HepG2 (cell line): Measurements from ENCODE around the gene CPXM2. TPM values are rescaled to one million over a fixed set of nuclear protein-coding genes. Genes with fewer than 3 reads are reported as not detected.

ENCODE experiments used
- ATAC-seq: fragments of 200-7000 bp; cut with Tn5 transposase; 3 replicates; pipeline ENCODE4 v1.9.1; 2020; ENCODE audit warnings: mild to moderate bottlenecking, moderate library complexity
- BruUV-seq: library from RNA; stranded (reverse); fragments of 400-500 nt; replicated peaks from 2 replicates; lab custom pipeline; 2021; lab: Mats Ljungman, UMichigan
- CTCF ChIA-PET: fragments of 300-600 bp; formaldehyde crosslinking; extraction: SDS; loops from one replicate; lab custom pipeline; 2021; ENCODE audit warnings: low total read pairs, inconsistent platforms, low intra/inter-chr PET ratio; lab: Yijun Ruan, JAX
- POLR2A ChIA-PET: fragments of 350-600 bp; sonication (Branson Sonifier 250); formaldehyde crosslinking; loops from one replicate; lab custom pipeline; 2020; ENCODE audit warnings: antibody characterized with exemption, inconsistent platforms; lab: Yijun Ruan, JAX
- DNase-seq: peaks from one replicate; pipeline ENCODE4 v3.0.0-alpha.2; 2015; ENCODE audit warnings: low spot score
- FAIRE-seq: peaks from 3 replicates; lab custom pipeline; 2011; peaks lifted over from hg19 to GRCh38; lab: Jason Lieb, UNC
- H2AFZ ChIP-seq: one replicate; pipeline ENCODE4 v1.6.1; 2011; ENCODE audit warnings: low read length, inconsistent platforms
- H3K27ac ChIP-seq: fragments of 300-600 bp; 3 replicates; pipeline ENCODE4 v1.8.0; 2011; ENCODE audit warnings: mixed run types, mild to moderate bottlenecking, mixed read lengths, low read length, inconsistent platforms; ENCODE audit not compliant: insufficient read depth; ENCODE audit errors: extremely low read length
- H3K27me3 ChIP-seq, 2 experiments: fragments of 200-600 bp in 1 of 2; 2 replicates in 1 of 2; 3 replicates in 1 of 2; pipeline versions ENCODE4 v1.6.0 to v1.8.0; 2011; ENCODE audit warnings: low read length in 2 of 2, mild to moderate bottlenecking in 2 of 2, moderate library complexity in 2 of 2, inconsistent platforms in 1 of 2; ENCODE audit not compliant: insufficient read depth in 2 of 2, control insufficient read depth in 1 of 2
- H3K36me3 ChIP-seq, 2 experiments: fragments of 200-600 bp in 1 of 2; replicated peaks in 1 of 2; 2 replicates in 1 of 2; 3 replicates in 1 of 2; pipeline versions ENCODE4 v1.5.1 to v1.8.0; 2011; ENCODE audit warnings: low read length in 2 of 2, inconsistent platforms in 1 of 2; ENCODE audit not compliant: insufficient read depth in 2 of 2, control insufficient read depth in 1 of 2
- H3K4me1 ChIP-seq: 2 replicates; pipeline ENCODE4 v1.5.1; 2012; ENCODE audit warnings: low read length, inconsistent platforms; ENCODE audit not compliant: insufficient read depth
- H3K4me2 ChIP-seq: 2 replicates; pipeline ENCODE4 v1.6.0; 2011; ENCODE audit warnings: low read depth, low read length, inconsistent platforms
- H3K4me3 ChIP-seq, 3 experiments: fragments of 200-600 bp in 1 of 3; sonication (generic), shearing (Covaris generic) in 1 of 3; replicated peaks in 1 of 3; 2 replicates each; pipeline ENCODE4 v1.5.1; 2011 to 2016; ENCODE audit warnings: low read length in 3 of 3, inconsistent platforms in 2 of 3, low read depth in 2 of 3, mild to moderate bottlenecking in 2 of 3, control low read depth in 1 of 3, mixed read lengths in 1 of 3; ENCODE audit not compliant: insufficient read depth in 1 of 3
- H3K79me2 ChIP-seq: one replicate; pipeline ENCODE4 v1.6.1; 2011; ENCODE audit warnings: low read length, inconsistent platforms; ENCODE audit not compliant: insufficient read depth
- H3K9ac ChIP-seq: 2 replicates; pipeline ENCODE4 v1.6.0; 2011; ENCODE audit warnings: mild to moderate bottlenecking, low read depth, low read length, inconsistent platforms; ENCODE audit not compliant: insufficient read depth
- H3K9me3 ChIP-seq: 2 replicates; pipeline ENCODE4 v1.5.1; 2012; ENCODE audit warnings: mild to moderate bottlenecking, low read length
- H4K20me1 ChIP-seq: 2 replicates; pipeline ENCODE4 v1.6.0; 2011; ENCODE audit warnings: inconsistent platforms, mild to moderate bottlenecking, low read length, moderate library complexity; ENCODE audit not compliant: insufficient read depth
- EHMT2 ChIP-seq: fragments of 200-600 bp; sonication (generic); IDR thresholded peaks from 2 replicates; pipeline ENCODE4 v1.7.0; 2017; ENCODE audit warnings: antibody characterized with exemption, low read depth, low read length, borderline replicate concordance
- MLX ChIP-seq: IDR thresholded peaks from 2 replicates; pipeline ENCODE4 v1.6.1; 2016
- SIX4 ChIP-seq: sonication (generic); formaldehyde crosslinking; IDR thresholded peaks from 2 replicates; pipeline ENCODE4 v1.4.0; 2020; ENCODE audit warnings: missing genetic modification reagents
- ZNF646 ChIP-seq: sonication (generic); formaldehyde crosslinking; IDR thresholded peaks from 2 replicates; pipeline ENCODE4 v1.9.0; 2021; ENCODE audit warnings: mild to moderate bottlenecking, missing genetic modification reagents
- WGBS: methylation state at CpG from one replicate; pipeline ENCODE4 v1.1.6; 2017; ENCODE audit warnings: low lambda C conversion rate; 5-methylcytosine and 5-hydroxymethylcytosine counted together
- in situ Hi-C: cut with HindIII; loops from 2 replicates; pipeline ENCODE4 v1.10.0; 2017; ENCODE audit warnings: low pct_unique_long_range_greater_than_20kb; ENCODE audit not compliant: extremely low pct_ligation_motif_present
- intact Hi-C: fragments of 100-400 bp; cut with micrococcal nuclease; formaldehyde crosslinking; loops from one replicate; pipeline ENCODE4 v1.10.0; 2022; ENCODE audit not compliant: unreplicated experiment
- polyA plus RNA-seq, 8 experiments: library from polyadenylated mRNA; depleted of rRNA in 3 of 8; stranded (reverse) in 7 of 8; unstranded in 1 of 8; fragments of >200 nt; fragmentation: Illumina TruSeq in 4 of 8; extraction: Trizol in 4 of 8; gene quantifications; 2 replicates each; pipeline versions ENCODE4 v1.2.1 to v1.2.3, GENCODE V29; 2011 to 2016; ENCODE audit warnings: low read depth in 4 of 8, missing spikeins in 1 of 8, mixed read lengths in 1 of 8; ENCODE audit not compliant: insufficient read depth in 1 of 8
- total RNA-seq, 5 experiments: library from RNA; depleted of rRNA; stranded (reverse); fragments of >200 nt; fragmentation: Illumina TruSeq; extraction: Trizol; gene quantifications; 2 replicates each; pipeline ENCODE4 v1.2.3, GENCODE V29; 2016; ENCODE audit warnings: low read depth in 1 of 5

The CPXM2 gene
- total and polyA plus RNA-seq, 2 of the 13 experiments (the other 11 are each of a cell fraction or from before 2014, with no cell fraction given), result 0.03 TPM; not detected in 1

DNA sequence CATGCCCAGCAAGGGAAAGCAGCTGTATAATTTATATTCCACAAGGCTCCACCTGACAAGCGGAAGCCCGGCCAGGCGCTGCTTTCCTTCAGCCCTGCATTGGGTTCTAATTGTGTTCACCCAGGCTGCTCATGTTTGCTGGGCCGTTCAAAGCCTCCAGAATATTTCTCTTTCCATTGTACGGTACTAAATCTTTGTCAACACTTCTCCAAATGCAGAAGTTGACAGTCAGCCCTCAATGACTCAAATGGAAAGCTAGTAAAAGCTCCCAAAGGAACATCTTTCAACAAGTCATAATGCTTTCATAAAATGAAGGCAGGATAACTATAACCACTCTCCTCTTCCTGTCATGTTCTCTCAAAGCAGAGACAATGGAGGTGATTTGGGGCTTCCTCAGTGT is 17.8 kb upstream of the CPXM2 start (continued):
- no peak for TF ChIP-seq ZNF646
- no peak for TF ChIP-seq EHMT2

DNA sequence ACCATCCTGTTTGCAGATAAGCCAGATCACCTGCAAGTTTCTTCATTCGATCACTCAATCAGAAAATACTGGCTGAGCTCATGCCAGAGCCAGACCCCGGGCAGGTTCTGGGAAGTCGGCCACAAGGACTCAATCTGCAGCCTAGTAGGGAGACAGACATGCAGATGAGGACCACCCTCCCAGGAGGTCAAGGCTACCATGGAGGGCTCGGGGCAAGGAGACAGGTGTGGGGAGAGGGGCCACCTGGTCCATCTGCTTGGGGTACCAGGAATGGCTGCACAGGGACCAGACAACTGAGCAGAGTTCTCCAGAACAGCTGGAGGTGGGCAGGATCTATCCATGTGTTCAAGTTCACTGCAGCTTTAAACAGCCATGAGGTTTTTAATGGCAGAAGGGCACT is 16.8 kb upstream of the CPXM2 start:
- WGBS, result 0% methylated on average over 1 of the region's 4 CpGs
- H3K4me3 ChIP-seq, result no peak overlapping the region
- ATAC-seq, result no peak
- FAIRE-seq, result no peak
- no peak overlapping the region for H3K9ac ChIP-seq
- DNase-seq, result no peak
- in situ Hi-C loops (no loop called here), intact Hi-C loops (no loop called here)
- no peaks in the 10 kb centered on the region for H3K79me2 ChIP-seq
- H3K36me3 ChIP-seq, result no peaks in the 10 kb centered on the region
- no peak overlapping the region for H3K27ac ChIP-seq
- H3K4me1 ChIP-seq, result no peaks in the 10 kb centered on the region
- no peak overlapping the region for H3K4me2 ChIP-seq
- H3K9me3 ChIP-seq, result no peaks in the 10 kb centered on the region
- ChIA-PET POLR2A (no interaction called here), CTCF (no interaction called here)
- no peaks in the 10 kb centered on the region for H4K20me1 ChIP-seq
- no peak for TF ChIP-seq SIX4 (CRISPR knock-in tag)
- TF ChIP-seq MLX, result no peak
- TF ChIP-seq, all 625 proteins: peak for 0
- H3K27me3 ChIP-seq, result peaks cover 1 to 50% of the 10 kb centered on the region in 2 experiments; a peak in 3 of 5 replicates
- no TSS peak for BruUV-seq
- no peak overlapping the region for H2AFZ ChIP-seq
